ENCODE results near the gene KCNB1. TPM values are rescaled to one million over a fixed set of nuclear protein-coding genes. Genes with fewer than 3 reads are reported as not detected.

KCNB1 gene
- total RNA-seq, 1 experiment from 2014 or later = 0.04 TPM

- Histone ChIP-seq H3K4me1 (replicated peaks; ENCODE audit: insufficient read depth) (no peaks in the 10 kb centered on the region), H3K27me3 (ENCODE audit: insufficient read depth, low read depth) (peaks cover 7% of the 10 kb centered on the region; the same call in 1 of the 2 replicates), H3K36me3 (ENCODE audit: low read depth) (no peaks in the 10 kb centered on the region), H3K4me2 (no peak overlapping the region), H3K79me2 (ENCODE audit: low read depth) (no peaks in the 10 kb centered on the region), H3K9me2 (ENCODE audit: insufficient read depth) (no peaks in the 10 kb centered on the region), H3K27ac (no peak overlapping the region), H4K20me1 (ENCODE audit: insufficient read depth) (no peaks in the 10 kb centered on the region), H3F3A (ENCODE audit: insufficient read depth, low read depth) (no peaks in the 10 kb centered on the region), H3K9me3 (ENCODE audit: insufficient read depth, low read depth) (no peaks in the 10 kb centered on the region), H3K4me3 (no peak overlapping the region), H2AFZ (no peak overlapping the region)
- ChIA-PET POLR2A (ENCODE audit: unreplicated experiment) (no interaction called here), CTCF (no interaction called here)
- no TSS peak for BruUV-seq (replicated peaks)
- intact Hi-C loops (cut with micrococcal nuclease; ENCODE audit: unreplicated experiment) = no loop called here
- TF ChIP-seq, protein P1, sequence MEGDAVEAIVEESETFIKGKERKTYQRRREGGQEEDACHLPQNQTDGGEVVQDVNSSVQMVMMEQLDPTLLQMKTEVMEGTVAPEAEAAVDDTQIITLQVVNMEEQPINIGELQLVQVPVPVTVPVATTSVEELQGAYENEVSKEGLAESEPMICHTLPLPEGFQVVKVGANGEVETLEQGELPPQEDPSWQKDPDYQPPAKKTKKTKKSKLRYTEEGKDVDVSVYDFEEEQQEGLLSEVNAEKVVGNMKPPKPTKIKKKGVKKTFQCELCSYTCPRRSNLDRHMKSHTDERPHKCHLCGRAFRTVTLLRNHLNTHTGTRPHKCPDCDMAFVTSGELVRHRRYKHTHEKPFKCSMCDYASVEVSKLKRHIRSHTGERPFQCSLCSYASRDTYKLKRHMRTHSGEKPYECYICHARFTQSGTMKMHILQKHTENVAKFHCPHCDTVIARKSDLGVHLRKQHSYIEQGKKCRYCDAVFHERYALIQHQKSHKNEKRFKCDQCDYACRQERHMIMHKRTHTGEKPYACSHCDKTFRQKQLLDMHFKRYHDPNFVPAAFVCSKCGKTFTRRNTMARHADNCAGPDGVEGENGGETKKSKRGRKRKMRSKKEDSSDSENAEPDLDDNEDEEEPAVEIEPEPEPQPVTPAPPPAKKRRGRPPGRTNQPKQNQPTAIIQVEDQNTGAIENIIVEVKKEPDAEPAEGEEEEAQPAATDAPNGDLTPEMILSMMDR (conservative IDR thresholded peaks at IDR 0.05) = no peak
- TF ChIP-seq EZH2 (IDR thresholded peaks at IDR 0.05; ENCODE audit: low read depth) = no peak
- DNase-seq = no peak
Measured at GRCh38 chr20:49447946-49448809, 34.3 kb downstream of the KCNB1 start.

DNA sequence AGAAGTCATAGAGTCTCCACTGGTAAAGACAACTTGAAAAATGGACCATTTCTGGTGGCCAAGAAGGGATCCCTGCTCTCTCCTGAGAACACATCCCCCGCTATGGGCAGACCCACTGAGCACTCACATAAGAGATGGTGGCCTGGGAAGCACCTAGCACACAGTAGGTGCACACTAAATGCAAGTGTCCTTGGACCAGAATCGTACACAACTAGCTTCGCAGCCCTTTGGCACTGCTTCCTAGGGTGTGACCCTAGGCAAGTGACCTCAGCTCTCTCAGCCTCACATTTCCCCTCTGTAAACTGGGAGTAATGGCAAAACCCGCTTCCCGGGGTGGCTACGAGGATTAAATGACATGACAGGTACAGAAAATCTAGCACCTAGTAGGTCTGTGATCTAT lies 35.1 kb downstream of the KCNB1 start:
- no TSS peak for BruUV-seq (replicated peaks)
- no peak overlapping the region for H3K27ac ChIP-seq
- intact Hi-C loops (cut with micrococcal nuclease; ENCODE audit: unreplicated experiment) = no loop called here

DNA sequence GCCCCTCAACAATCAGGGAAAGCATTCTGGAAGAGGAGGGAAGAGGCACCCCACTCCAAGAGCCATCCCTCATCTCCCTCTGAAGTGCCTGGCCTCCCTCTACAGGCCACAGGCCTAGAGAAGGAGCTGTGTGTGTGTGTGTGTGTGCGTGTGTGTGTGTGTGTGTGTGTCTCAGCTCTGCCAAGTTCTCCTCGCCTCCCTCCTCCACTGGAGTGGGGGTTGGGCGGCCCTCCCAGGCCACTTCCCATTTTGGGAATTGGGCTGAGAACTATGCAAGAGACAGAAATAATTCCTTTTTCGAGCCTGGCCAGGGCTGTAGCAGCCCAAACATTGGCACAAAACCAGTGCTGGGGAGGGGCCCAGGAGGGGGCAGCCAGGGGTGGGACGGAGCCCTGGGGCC lies 35.7 kb downstream of the KCNB1 start:
- no TSS peak for BruUV-seq (replicated peaks)
- Histone ChIP-seq H3K9me3 (ENCODE audit: insufficient read depth, low read depth) (no peaks in the 10 kb centered on the region), H3K4me2 (no peak overlapping the region), H3K9me2 (ENCODE audit: insufficient read depth) (no peaks in the 10 kb centered on the region), H3K4me3 (no peak overlapping the region), H3F3A (ENCODE audit: insufficient read depth, low read depth) (no peaks in the 10 kb centered on the region), H4K20me1 (ENCODE audit: insufficient read depth) (no peaks in the 10 kb centered on the region), H3K4me1 (replicated peaks; ENCODE audit: insufficient read depth) (no peaks in the 10 kb centered on the region), H3K36me3 (ENCODE audit: low read depth) (no peaks in the 10 kb centered on the region), H3K79me2 (ENCODE audit: low read depth) (no peaks in the 10 kb centered on the region), H2AFZ (no peak overlapping the region), H3K27me3 (ENCODE audit: insufficient read depth, low read depth) (peaks cover 6% of the 10 kb centered on the region; the same call in 1 of the 2 replicates), H3K27ac (no peak overlapping the region)
- TF ChIP-seq EZH2 (IDR thresholded peaks at IDR 0.05; ENCODE audit: low read depth) = no peak
- TF ChIP-seq, protein P1 (conservative IDR thresholded peaks at IDR 0.05) = no peak
- ChIA-PET CTCF (no interaction called here), POLR2A (ENCODE audit: unreplicated experiment) (no interaction called here)
- DNase-seq = no peak
- intact Hi-C loops (cut with micrococcal nuclease; ENCODE audit: unreplicated experiment) = no loop called here

More for the DNA sequence above, 35.1 kb downstream of the KCNB1 start:
- Histone ChIP-seq H3K9me3 (ENCODE audit: insufficient read depth, low read depth) (no peaks in the 10 kb centered on the region), H4K20me1 (ENCODE audit: insufficient read depth) (no peaks in the 10 kb centered on the region), H3K36me3 (ENCODE audit: low read depth) (no peaks in the 10 kb centered on the region), H3K79me2 (ENCODE audit: low read depth) (no peaks in the 10 kb centered on the region), H3K4me3 (no peak overlapping the region), H3K9me2 (ENCODE audit: insufficient read depth) (no peaks in the 10 kb centered on the region), H3K4me1 (replicated peaks; ENCODE audit: insufficient read depth) (no peaks in the 10 kb centered on the region), H3F3A (ENCODE audit: insufficient read depth, low read depth) (no peaks in the 10 kb centered on the region), H2AFZ (no peak overlapping the region), H3K4me2 (no peak overlapping the region), H3K27me3 (ENCODE audit: insufficient read depth, low read depth) (peaks cover 6% of the 10 kb centered on the region; the same call in 1 of the 2 replicates)
- DNase-seq = no peak
- ChIA-PET POLR2A (ENCODE audit: unreplicated experiment) (no interaction called here), CTCF (no interaction called here)
- no peak for TF ChIP-seq EZH2 (IDR thresholded peaks at IDR 0.05; ENCODE audit: low read depth)
- TF ChIP-seq, protein P1 (conservative IDR thresholded peaks at IDR 0.05) = no peak

Measured in PC-9 (cell line).